Mammary epithelial cell (primary cell): ENCODE measurements around the gene LYPD6.

Experiments
- EZH2 ChIP-seq: IDR thresholded peaks from 2 replicates; pipeline ENCODE4 v1.6.1; 2012; ENCODE audit warnings: low read length, inconsistent platforms, borderline replicate concordance
- TF ChIP-seq, protein P1 (sequence below), 2 donors: IDR thresholded peaks in 1 of 2; conservative IDR thresholded peaks in 1 of 2; 2 replicates each; pipeline ENCODE4 v1.5.1; 2011 to 2012; ENCODE audit warnings: inconsistent platforms in 2 of 2, low read length in 2 of 2, mild to moderate bottlenecking in 2 of 2, control low read depth in 1 of 2, low read depth in 1 of 2; ENCODE audit not compliant: insufficient read depth in 1 of 2; ENCODE audit errors: extremely low read depth in 1 of 2

DNA sequence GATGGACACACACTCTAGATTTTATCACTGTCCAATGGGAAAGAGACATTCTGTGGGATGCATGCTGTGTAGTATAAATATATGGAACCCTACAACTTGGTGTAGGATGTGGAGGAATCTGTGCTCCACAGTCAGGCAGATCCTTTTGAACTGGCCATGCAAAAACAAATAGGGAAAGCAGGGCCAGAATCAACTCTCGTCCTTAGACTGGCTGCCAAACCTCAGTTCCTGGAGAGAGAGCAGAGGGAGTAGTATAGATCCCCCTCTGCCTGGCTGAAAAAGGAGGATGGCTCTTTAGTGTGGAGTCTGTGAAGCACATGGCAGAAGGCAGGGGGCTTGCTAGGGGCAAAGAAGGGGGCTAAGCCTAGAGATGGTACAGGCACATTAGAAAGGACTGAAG is 84.7 kb downstream of the LYPD6 start:
- TF ChIP-seq, protein P1, sequence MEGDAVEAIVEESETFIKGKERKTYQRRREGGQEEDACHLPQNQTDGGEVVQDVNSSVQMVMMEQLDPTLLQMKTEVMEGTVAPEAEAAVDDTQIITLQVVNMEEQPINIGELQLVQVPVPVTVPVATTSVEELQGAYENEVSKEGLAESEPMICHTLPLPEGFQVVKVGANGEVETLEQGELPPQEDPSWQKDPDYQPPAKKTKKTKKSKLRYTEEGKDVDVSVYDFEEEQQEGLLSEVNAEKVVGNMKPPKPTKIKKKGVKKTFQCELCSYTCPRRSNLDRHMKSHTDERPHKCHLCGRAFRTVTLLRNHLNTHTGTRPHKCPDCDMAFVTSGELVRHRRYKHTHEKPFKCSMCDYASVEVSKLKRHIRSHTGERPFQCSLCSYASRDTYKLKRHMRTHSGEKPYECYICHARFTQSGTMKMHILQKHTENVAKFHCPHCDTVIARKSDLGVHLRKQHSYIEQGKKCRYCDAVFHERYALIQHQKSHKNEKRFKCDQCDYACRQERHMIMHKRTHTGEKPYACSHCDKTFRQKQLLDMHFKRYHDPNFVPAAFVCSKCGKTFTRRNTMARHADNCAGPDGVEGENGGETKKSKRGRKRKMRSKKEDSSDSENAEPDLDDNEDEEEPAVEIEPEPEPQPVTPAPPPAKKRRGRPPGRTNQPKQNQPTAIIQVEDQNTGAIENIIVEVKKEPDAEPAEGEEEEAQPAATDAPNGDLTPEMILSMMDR (conservative IDR thresholded peaks at IDR 0.05 in 1 of 2, IDR thresholded peaks at IDR 0.05 in 1 of 2; ENCODE audit: extremely low read depth in 1 of 2, insufficient read depth in 1 of 2, low read depth in 1 of 2, low read length in 2 of 2), result no peak
- TF ChIP-seq EZH2, result no peak
